ENCODE results near the gene TMEM273. TPM values are rescaled to one million over a fixed set of nuclear protein-coding genes. Genes with fewer than 3 reads are reported as not detected.

TMEM273 gene
- total RNA-seq, 1 donor from 2014 or later, result 6.8 TPM

GRCh38 chr10:49173201-49173772 is 14.9 kb downstream of the TMEM273 start:
- H3K27ac ChIP-seq (ENCODE audit: low read depth, low read length), result no peak overlapping the region
- H3K9ac ChIP-seq (ENCODE audit: low read depth in 1 of 3, low read length in 3 of 3), result no peak overlapping the region
- no peaks in the 10 kb centered on the region for H3K27me3 ChIP-seq (ENCODE audit: control insufficient read depth in 3 of 3, insufficient read depth in 3 of 3, low read length in 3 of 3)
- H3K36me3 ChIP-seq (ENCODE audit: control insufficient read depth in 3 of 3, insufficient read depth in 3 of 3, low read length in 3 of 3), result no peaks in the 10 kb centered on the region
- peaks cover 25 to 29% (median 29%) of the 10 kb centered on the region in 3 donors for H3K4me1 ChIP-seq (ENCODE audit: control insufficient read depth in 3 of 3, insufficient read depth in 3 of 3, low read length in 3 of 3)
- H3K9me3 ChIP-seq (ENCODE audit: control insufficient read depth in 3 of 3, low read length in 3 of 3), result no peaks in the 10 kb centered on the region
- H3K4me3 ChIP-seq (ENCODE audit: low read length in 3 of 3), result no peak overlapping the region

DNA sequence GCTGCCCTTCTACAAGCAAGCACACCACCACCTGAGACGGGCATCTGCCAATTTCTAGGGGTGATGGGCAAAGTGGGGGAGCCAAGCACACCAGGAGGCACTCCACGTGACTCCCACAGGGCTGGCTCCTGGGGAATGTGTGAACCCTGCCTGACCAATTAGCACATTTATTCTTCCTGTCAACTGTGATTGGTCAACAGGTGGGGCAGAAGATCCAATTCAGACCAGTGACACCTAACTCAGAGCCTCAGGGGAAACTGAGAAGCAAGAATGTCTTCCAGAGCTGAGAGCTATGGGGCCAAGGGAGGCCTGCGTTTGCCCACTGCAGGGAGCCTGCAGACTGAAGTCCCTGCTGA is 15.4 kb downstream of the TMEM273 start:
- H3K4me1 ChIP-seq (ENCODE audit: control insufficient read depth in 3 of 3, insufficient read depth in 3 of 3, low read length in 3 of 3), result peaks cover 23 to 31% (median 29%) of the 10 kb centered on the region in 3 donors
- no peaks in the 10 kb centered on the region for H3K27me3 ChIP-seq (ENCODE audit: control insufficient read depth in 3 of 3, insufficient read depth in 3 of 3, low read length in 3 of 3)
- H3K36me3 ChIP-seq (ENCODE audit: control insufficient read depth in 3 of 3, insufficient read depth in 3 of 3, low read length in 3 of 3), result peaks cover 0 to 1% (median 0%) of the 10 kb centered on the region in 3 donors
- no peak overlapping the region for H3K4me3 ChIP-seq (ENCODE audit: low read length in 3 of 3)
- H3K9ac ChIP-seq (ENCODE audit: low read depth in 1 of 3, low read length in 3 of 3), result no peak overlapping the region
- no peak overlapping the region for H3K27ac ChIP-seq (ENCODE audit: low read depth, low read length)
- H3K9me3 ChIP-seq (ENCODE audit: control insufficient read depth in 3 of 3, low read length in 3 of 3), result no peaks in the 10 kb centered on the region

DNA sequence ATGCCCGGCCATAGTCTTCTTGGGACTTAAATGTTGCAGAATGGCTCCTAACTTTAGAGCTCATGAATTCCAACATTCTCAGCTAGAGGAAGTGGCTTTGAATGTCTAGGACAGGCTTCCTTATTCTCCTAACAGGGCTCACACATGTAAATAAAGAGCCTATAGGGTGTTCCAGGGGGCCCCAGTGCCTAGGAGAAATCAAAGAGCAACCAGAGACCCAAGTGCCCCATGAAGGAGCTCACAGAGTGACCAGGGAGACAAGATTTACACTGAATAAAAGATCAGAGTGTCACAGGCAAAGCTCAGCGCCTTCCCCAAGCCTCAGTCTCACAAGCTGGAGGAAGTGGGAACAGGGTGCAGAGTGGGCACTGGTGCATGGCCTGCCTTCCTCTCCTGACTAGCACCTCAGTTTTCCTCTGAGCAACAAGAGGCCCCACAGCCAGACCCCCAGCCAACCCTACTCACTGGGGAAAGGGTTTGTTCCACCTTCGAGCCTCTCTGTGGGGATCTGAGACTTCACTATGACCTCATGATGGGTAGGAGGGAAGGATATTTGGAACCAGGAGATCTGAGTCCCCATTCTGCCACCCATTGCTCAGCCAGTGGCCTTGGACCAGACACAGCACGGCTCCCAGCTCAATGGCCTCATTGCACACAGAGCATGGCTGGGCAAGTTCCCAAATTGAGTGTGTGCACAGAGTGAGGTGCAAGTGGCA is 16.0 kb downstream of the TMEM273 start:
- Histone ChIP-seq H3K36me3 (ENCODE audit: control insufficient read depth in 3 of 3, insufficient read depth in 3 of 3, low read length in 3 of 3) (peaks cover 0 to 1% (median 0%) of the 10 kb centered on the region in 3 donors), H3K9ac (ENCODE audit: low read depth in 1 of 3, low read length in 3 of 3) (no peak overlapping the region), H3K4me3 (ENCODE audit: low read length in 3 of 3) (no peak overlapping the region), H3K4me1 (ENCODE audit: control insufficient read depth in 3 of 3, insufficient read depth in 3 of 3, low read length in 3 of 3) (peaks cover 17 to 28% (median 27%) of the 10 kb centered on the region in 3 donors), H3K9me3 (ENCODE audit: control insufficient read depth in 3 of 3, low read length in 3 of 3) (no peaks in the 10 kb centered on the region), H3K27ac (ENCODE audit: low read depth, low read length) (no peak overlapping the region), H3K27me3 (ENCODE audit: control insufficient read depth in 3 of 3, insufficient read depth in 3 of 3, low read length in 3 of 3) (no peaks in the 10 kb centered on the region)

DNA sequence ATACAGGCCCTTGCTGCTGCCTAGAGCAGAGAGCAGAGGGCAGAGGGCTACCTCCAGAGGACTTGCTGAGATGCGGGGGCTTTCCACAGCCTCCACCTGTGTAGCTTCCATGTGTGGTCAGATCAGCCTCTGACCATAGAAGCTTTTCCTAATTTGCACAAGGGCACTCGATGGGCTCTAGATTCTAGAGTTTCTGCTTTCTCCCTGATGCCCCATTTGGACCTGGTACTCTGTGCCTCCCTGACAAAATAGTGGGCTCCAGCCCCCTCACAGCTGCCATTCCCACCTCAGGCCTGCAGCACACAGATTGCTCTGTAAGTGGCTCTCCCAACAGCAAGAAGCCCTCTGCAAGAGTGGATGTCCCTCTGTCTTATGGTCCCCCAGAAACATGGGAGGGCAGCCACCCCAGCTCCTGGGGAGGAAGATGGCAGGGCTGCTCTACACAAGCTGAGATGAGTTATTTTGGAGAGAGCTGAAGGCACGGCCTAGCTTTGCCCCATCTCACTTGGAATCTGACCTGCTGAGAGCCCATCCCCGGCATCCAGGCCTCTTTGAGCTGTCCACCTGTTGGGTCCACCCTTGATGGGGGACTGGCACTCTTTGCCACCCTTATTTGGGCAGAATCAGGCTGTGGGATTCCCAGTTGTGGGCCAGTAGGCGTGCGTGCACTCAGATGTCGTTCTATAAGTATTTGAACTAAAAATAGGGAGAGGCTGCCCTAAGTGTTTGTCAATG is 16.7 kb downstream of the TMEM273 start:
- Histone ChIP-seq H3K36me3 (ENCODE audit: control insufficient read depth in 3 of 3, insufficient read depth in 3 of 3, low read length in 3 of 3) (peaks cover 0 to 2% (median 0%) of the 10 kb centered on the region in 3 donors), H3K4me3 (ENCODE audit: low read length in 3 of 3) (no peak overlapping the region), H3K9ac (ENCODE audit: low read depth in 1 of 3, low read length in 3 of 3) (no peak overlapping the region), H3K9me3 (ENCODE audit: control insufficient read depth in 3 of 3, low read length in 3 of 3) (no peaks in the 10 kb centered on the region), H3K27me3 (ENCODE audit: control insufficient read depth in 3 of 3, insufficient read depth in 3 of 3, low read length in 3 of 3) (no peaks in the 10 kb centered on the region), H3K4me1 (ENCODE audit: control insufficient read depth in 3 of 3, insufficient read depth in 3 of 3, low read length in 3 of 3) (peaks cover 10 to 21% (median 20%) of the 10 kb centered on the region in 3 donors), H3K27ac (ENCODE audit: low read depth, low read length) (no peak overlapping the region)

- no peak overlapping the region for H3K9ac ChIP-seq (ENCODE audit: low read depth in 1 of 3, low read length in 3 of 3)
- no peaks in the 10 kb centered on the region for H3K27me3 ChIP-seq (ENCODE audit: control insufficient read depth in 3 of 3, insufficient read depth in 3 of 3, low read length in 3 of 3)
- H3K9me3 ChIP-seq (ENCODE audit: control insufficient read depth in 3 of 3, low read length in 3 of 3), result no peaks in the 10 kb centered on the region
- peaks cover 10 to 17% (median 16%) of the 10 kb centered on the region in 3 donors for H3K4me1 ChIP-seq (ENCODE audit: control insufficient read depth in 3 of 3, insufficient read depth in 3 of 3, low read length in 3 of 3)
- no peak overlapping the region for H3K27ac ChIP-seq (ENCODE audit: low read depth, low read length)
- no peak overlapping the region for H3K4me3 ChIP-seq (ENCODE audit: low read length in 3 of 3)
- peaks cover 0 to 4% (median 0%) of the 10 kb centered on the region in 3 donors for H3K36me3 ChIP-seq (ENCODE audit: control insufficient read depth in 3 of 3, insufficient read depth in 3 of 3, low read length in 3 of 3)
These were observed 17.4 kb downstream of the TMEM273 start for GRCh38 chr10:49170632-49171325.

DNA sequence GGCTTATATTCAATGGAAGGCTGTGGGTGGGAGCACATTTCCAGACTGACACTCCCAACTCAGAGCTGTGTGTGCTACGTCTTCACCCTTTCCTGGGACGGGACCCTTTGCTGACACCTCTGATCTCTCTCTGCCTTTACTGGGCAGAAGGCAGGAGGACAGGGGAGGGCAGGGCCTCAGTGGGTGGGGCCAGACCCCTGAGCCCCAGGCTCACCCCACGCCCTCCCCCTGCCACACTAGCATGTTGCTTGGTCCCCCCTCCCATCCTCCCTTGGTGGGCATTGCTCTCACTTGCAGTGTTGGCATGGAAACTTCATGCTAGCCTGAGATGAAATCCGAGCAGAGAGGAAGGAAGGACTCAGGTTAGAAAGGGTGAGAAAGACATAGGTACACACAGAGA is 18.4 kb downstream of the TMEM273 start:
- Histone ChIP-seq H3K9me3 (ENCODE audit: control insufficient read depth in 3 of 3, low read length in 3 of 3) (no peaks in the 10 kb centered on the region), H3K4me1 (ENCODE audit: control insufficient read depth in 3 of 3, insufficient read depth in 3 of 3, low read length in 3 of 3) (peaks cover 10 to 14% (median 12%) of the 10 kb centered on the region in 3 donors), H3K9ac (ENCODE audit: low read depth in 1 of 3, low read length in 3 of 3) (no peak overlapping the region), H3K36me3 (ENCODE audit: control insufficient read depth in 3 of 3, insufficient read depth in 3 of 3, low read length in 3 of 3) (peaks cover 0 to 11% (median 3%) of the 10 kb centered on the region in 3 donors), H3K4me3 (ENCODE audit: low read length in 3 of 3) (no peak overlapping the region), H3K27ac (ENCODE audit: low read depth, low read length) (no peak overlapping the region), H3K27me3 (ENCODE audit: control insufficient read depth in 3 of 3, insufficient read depth in 3 of 3, low read length in 3 of 3) (no peaks in the 10 kb centered on the region)

DNA sequence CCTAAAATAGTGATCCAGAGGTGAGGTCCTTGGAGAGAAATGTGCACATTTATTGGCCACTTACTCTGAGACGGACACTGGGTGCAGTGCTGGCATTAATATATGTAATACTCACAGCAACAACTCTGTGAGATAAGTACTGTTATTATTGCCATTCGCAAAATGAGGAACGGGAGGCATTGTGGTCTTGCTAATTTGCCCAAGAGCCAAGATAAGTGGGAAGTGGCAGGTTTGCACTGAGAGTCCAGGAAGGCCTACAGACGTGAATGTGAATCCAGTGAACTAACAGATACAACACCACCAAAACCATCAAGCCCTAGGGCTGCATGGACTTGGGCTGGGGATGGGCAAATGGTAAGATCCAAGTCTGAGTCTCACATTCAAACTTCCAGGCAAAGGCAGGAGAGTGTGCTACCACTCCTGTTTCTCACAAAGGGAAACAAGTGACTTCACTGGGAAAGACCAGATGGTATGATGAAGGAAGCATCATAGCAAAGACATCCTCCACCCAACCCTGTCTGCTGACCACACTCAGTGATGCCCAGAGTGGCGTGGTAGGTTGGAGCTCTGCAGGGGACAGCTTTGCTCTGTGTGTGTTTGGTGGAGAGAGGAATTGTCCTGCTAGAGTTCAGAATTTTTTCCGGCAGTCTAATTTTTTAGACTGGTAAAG is 19.2 kb downstream of the TMEM273 start:
- H3K4me3 ChIP-seq (ENCODE audit: low read length in 3 of 3), result no peak overlapping the region
- no peak overlapping the region for H3K9ac ChIP-seq (ENCODE audit: low read depth in 1 of 3, low read length in 3 of 3)
- peaks cover 10 to 18% (median 12%) of the 10 kb centered on the region in 3 donors for H3K4me1 ChIP-seq (ENCODE audit: control insufficient read depth in 3 of 3, insufficient read depth in 3 of 3, low read length in 3 of 3)
- no peaks in the 10 kb centered on the region for H3K9me3 ChIP-seq (ENCODE audit: control insufficient read depth in 3 of 3, low read length in 3 of 3)
- peaks cover 0 to 11% (median 3%) of the 10 kb centered on the region in 3 donors for H3K36me3 ChIP-seq (ENCODE audit: control insufficient read depth in 3 of 3, insufficient read depth in 3 of 3, low read length in 3 of 3)
- no peak overlapping the region for H3K27ac ChIP-seq (ENCODE audit: low read depth, low read length)
- no peaks in the 10 kb centered on the region for H3K27me3 ChIP-seq (ENCODE audit: control insufficient read depth in 3 of 3, insufficient read depth in 3 of 3, low read length in 3 of 3)

DNA sequence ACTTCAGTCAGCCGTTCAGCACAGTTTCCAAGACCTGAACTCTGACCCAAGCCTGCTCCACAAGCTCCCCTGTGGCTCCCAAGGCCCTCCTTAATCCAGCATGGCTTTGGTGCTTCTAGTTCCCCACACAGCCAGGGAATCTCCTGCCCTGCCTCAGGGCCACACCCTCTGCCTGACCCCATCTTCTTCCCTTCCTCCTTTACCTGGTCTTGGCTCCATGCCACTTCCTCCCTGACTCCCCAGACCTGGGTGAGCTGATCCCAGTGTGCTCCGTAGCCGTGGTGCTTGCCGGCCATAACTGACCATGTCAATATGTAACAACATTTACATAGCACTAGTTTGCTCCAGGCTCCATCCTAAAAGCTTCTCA is 20.0 kb downstream of the TMEM273 start:
- peaks cover 0 to 11% (median 3%) of the 10 kb centered on the region in 3 donors for H3K36me3 ChIP-seq (ENCODE audit: control insufficient read depth in 3 of 3, insufficient read depth in 3 of 3, low read length in 3 of 3)
- no peak overlapping the region for H3K27ac ChIP-seq (ENCODE audit: low read depth, low read length)
- peaks cover 8 to 18% (median 10%) of the 10 kb centered on the region in 3 donors for H3K4me1 ChIP-seq (ENCODE audit: control insufficient read depth in 3 of 3, insufficient read depth in 3 of 3, low read length in 3 of 3)
- peak overlapping the region in 1 of 3 donors; percentile 8 for H3K9ac ChIP-seq (ENCODE audit: low read depth in 1 of 3, low read length in 3 of 3)
- H3K4me3 ChIP-seq (ENCODE audit: low read length in 3 of 3), result no peak overlapping the region
- no peaks in the 10 kb centered on the region for H3K9me3 ChIP-seq (ENCODE audit: control insufficient read depth in 3 of 3, low read length in 3 of 3)
- no peaks in the 10 kb centered on the region for H3K27me3 ChIP-seq (ENCODE audit: control insufficient read depth in 3 of 3, insufficient read depth in 3 of 3, low read length in 3 of 3)

GRCh38 chr10:49167425-49168170 is 20.6 kb downstream of the TMEM273 start:
- Histone ChIP-seq H3K27ac (ENCODE audit: low read depth, low read length) (no peak overlapping the region), H3K36me3 (ENCODE audit: control insufficient read depth in 3 of 3, insufficient read depth in 3 of 3, low read length in 3 of 3) (peaks cover 0 to 11% (median 3%) of the 10 kb centered on the region in 3 donors), H3K9me3 (ENCODE audit: control insufficient read depth in 3 of 3, low read length in 3 of 3) (no peaks in the 10 kb centered on the region), H3K9ac (ENCODE audit: low read depth in 1 of 3, low read length in 3 of 3) (no peak overlapping the region), H3K27me3 (ENCODE audit: control insufficient read depth in 3 of 3, insufficient read depth in 3 of 3, low read length in 3 of 3) (no peaks in the 10 kb centered on the region), H3K4me3 (ENCODE audit: low read length in 3 of 3) (no peak overlapping the region), H3K4me1 (ENCODE audit: control insufficient read depth in 3 of 3, insufficient read depth in 3 of 3, low read length in 3 of 3) (peaks cover 8 to 17% (median 8%) of the 10 kb centered on the region in 3 donors)
